AG04450 (cell line): ENCODE data around the gene FAM168A. TPM values are rescaled to one million over a fixed set of nuclear protein-coding genes. Genes with fewer than 3 reads are reported as not detected.

ENCODE experiments used
- CTCF ChIA-PET: fragments of 300-600, 350-600 bp; formaldehyde crosslinking; extraction: SDS; loops from one replicate; lab custom pipeline; 2022; ENCODE audit warnings: antibody characterized with exemption, inconsistent platforms; lab: Charles Lee
- POLR2A ChIA-PET: fragments of 350-600 bp; formaldehyde crosslinking; extraction: SDS; loops from one replicate; lab custom pipeline; 2021; ENCODE audit warnings: antibody characterized with exemption, inconsistent platforms; lab: Yijun Ruan, JAX
- DNase-seq: peaks from one replicate; pipeline ENCODE4 v3.0.0-alpha.2; 2011; ENCODE audit warnings: low read depth, low spot score
- H3K27ac ChIP-seq: one replicate; pipeline ENCODE4 v1.5.1; 2012; ENCODE audit warnings: low read depth, low read length, control low read depth
- H3K27me3 ChIP-seq: one replicate; pipeline ENCODE4 v1.6.0; 2012; ENCODE audit warnings: low read length; ENCODE audit not compliant: control insufficient read depth, insufficient read depth
- H3K4me3 ChIP-seq: 2 replicates; pipeline ENCODE4 v1.5.1; 2011; ENCODE audit warnings: mild to moderate bottlenecking, low read depth, low read length, control low read depth
- H3K9me3 ChIP-seq: 2 replicates; pipeline ENCODE4 v1.5.1; 2012; ENCODE audit warnings: low read length; ENCODE audit not compliant: control insufficient read depth, insufficient read depth
- polyA plus RNA-seq: library from polyadenylated mRNA; depleted of rRNA; stranded (reverse); fragments of >200 nt; gene quantifications from 2 replicates; pipeline ENCODE4 v1.2.3, GENCODE V29; 2011
- TF ChIP-seq, protein P1 (sequence below): IDR thresholded peaks from 2 replicates; pipeline ENCODE4 v1.5.1; 2011; ENCODE audit warnings: low read depth, low read length, control low read depth, inconsistent platforms

Gene FAM168A
- polyA plus RNA-seq, 1 experiment: 21.3 TPM

- ChIA-PET CTCF (interaction anchor here (0.6 to 7.3 kb wide), 3 partner anchors 8 to 634 kb away, joined by 3 to 74 read pairs (median 13); no protein-coding TSS in a partner anchor), POLR2A (interaction anchor here (1.0 kb wide), 1 partner anchor 13 kb away, joined by 3 read pairs; no protein-coding TSS in a partner anchor)
- Histone ChIP-seq H3K9me3 (no peaks in the 10 kb centered on the region), H3K27me3 (no peaks in the 10 kb centered on the region), H3K4me3 (no peak overlapping the region), H3K27ac (no peak overlapping the region)
- no peak for DNase-seq
- TF ChIP-seq, protein P1, sequence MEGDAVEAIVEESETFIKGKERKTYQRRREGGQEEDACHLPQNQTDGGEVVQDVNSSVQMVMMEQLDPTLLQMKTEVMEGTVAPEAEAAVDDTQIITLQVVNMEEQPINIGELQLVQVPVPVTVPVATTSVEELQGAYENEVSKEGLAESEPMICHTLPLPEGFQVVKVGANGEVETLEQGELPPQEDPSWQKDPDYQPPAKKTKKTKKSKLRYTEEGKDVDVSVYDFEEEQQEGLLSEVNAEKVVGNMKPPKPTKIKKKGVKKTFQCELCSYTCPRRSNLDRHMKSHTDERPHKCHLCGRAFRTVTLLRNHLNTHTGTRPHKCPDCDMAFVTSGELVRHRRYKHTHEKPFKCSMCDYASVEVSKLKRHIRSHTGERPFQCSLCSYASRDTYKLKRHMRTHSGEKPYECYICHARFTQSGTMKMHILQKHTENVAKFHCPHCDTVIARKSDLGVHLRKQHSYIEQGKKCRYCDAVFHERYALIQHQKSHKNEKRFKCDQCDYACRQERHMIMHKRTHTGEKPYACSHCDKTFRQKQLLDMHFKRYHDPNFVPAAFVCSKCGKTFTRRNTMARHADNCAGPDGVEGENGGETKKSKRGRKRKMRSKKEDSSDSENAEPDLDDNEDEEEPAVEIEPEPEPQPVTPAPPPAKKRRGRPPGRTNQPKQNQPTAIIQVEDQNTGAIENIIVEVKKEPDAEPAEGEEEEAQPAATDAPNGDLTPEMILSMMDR: no peak
Observed at GRCh38 chr11:73359341-73359740, 238.6 kb downstream of the FAM168A start.

DNA sequence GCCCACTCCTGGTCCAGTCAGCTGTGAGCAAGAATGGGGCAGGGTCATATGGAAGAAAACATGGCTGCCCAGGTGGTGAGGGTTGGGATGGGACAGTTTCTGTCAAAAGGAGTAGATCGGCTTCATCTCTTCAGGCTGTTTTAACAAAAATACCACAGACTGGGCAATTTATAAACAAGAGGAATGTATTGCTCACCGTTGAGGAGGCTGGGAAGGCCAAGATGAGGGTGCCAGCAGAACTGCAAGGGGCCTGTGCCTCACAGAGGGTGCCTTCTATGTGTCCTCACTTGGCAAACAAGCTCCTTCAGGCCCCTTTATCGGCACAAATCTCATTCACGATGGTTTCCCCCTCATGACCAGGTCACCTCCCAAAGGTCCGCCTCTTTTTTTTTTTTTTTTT lies 239.8 kb downstream of the FAM168A start:
- H3K27me3 ChIP-seq: no peaks in the 10 kb centered on the region
- TF ChIP-seq, protein P1: no peak
- ChIA-PET CTCF (interaction anchor here (0.5 to 2.2 kb wide), 6 partner anchors 21 to 322 kb away, joined by 3 to 7 read pairs (median 4); no protein-coding TSS in a partner anchor), POLR2A (no interaction called here)
- H3K4me3 ChIP-seq: no peak overlapping the region
- no peaks in the 10 kb centered on the region for H3K9me3 ChIP-seq
- no peak for DNase-seq
- no peak overlapping the region for H3K27ac ChIP-seq

DNA sequence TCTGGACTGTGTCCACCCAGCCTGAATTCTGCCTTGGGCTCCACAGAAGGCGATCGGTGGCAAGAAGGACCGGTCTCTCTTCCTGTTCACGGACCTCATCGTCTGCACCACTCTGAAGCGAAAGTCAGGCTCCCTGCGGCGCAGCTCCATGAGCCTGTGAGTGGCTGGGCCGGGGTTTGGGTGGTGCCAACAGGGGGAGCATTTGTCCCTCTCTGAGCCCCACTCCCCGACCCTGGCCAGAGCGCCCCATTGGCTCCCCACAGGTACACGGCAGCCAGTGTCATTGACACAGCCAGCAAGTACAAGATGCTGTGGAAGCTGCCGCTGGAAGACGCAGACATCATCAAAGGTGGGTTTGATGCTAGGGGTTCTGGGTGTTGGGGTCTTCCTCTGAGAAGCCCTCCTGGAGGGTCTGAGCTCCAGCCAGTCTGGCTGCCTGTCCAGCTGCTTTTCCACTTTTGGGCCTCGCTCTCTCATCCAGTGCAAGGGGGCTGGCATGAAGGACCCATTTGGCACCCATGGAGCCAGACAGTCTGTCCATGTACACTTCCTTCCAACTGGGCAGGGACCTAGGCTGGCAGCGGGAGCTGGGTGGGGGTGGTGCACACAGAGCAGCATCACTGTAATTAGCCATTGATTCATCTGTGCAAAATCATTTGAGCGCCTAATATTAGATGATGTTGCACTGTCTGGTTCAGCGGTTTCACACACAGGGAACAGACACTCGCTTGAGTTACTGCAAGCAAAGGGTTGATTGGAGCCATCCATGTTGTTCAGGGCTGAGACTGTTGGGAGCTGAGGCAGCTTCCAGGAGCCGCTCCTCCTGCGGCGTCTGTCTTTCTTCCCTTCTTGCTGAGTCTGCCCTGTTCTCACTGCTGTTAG lies 240.7 kb downstream of the FAM168A start:
- POLR2A ChIA-PET: interaction anchor here (1.8 kb wide), 1 partner anchor 19 kb away, joined by 4 read pairs; the partner anchor contains the start of gene RELT
- DNase-seq: no peak
- no peaks in the 10 kb centered on the region for H3K9me3 ChIP-seq
- H3K4me3 ChIP-seq: no peak overlapping the region
- CTCF ChIA-PET: interaction anchor here (1.1 to 2.2 kb wide), 4 partner anchors 20 to 304 kb away, joined by 3 to 7 read pairs (median 4); no protein-coding TSS in a partner anchor
- no peak overlapping the region for H3K27ac ChIP-seq
- no peaks in the 10 kb centered on the region for H3K27me3 ChIP-seq
- TF ChIP-seq, protein P1: no peak

DNA sequence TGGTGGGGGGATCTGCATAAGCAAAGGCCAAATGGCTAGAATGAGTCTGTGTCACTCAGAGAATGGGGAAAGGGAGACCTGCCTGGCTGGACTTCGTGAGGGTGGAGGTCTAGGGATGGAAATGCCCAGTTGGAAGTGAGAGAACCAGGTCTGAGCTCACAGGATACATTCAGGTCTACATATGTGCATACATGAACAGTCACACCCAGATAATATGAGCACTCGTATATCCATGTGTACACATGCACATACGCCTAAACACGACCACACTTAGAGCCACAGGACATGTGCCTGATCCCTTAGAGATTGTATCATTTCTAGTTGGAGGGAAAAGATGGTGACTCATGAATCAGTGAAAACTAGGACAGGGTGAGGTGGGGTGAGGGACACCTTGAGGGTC lies 242.8 kb downstream of the FAM168A start:
- Histone ChIP-seq H3K9me3 (no peaks in the 10 kb centered on the region), H3K27me3 (no peaks in the 10 kb centered on the region), H3K27ac (no peak overlapping the region), H3K4me3 (no peak overlapping the region)
- ChIA-PET POLR2A (no interaction called here), CTCF (interaction anchor here (0.8 to 1.3 kb wide), 3 partner anchors 48 to 305 kb away, joined by 3 read pairs; no protein-coding TSS in a partner anchor)
- TF ChIP-seq, protein P1: no peak
- no peak for DNase-seq

GRCh38 chr11:73353422-73353821 lies 244.5 kb downstream of the FAM168A start:
- Histone ChIP-seq H3K27me3 (no peaks in the 10 kb centered on the region), H3K4me3 (no peak overlapping the region), H3K27ac (no peak overlapping the region), H3K9me3 (no peaks in the 10 kb centered on the region)
- no peak for DNase-seq
- TF ChIP-seq, protein P1: no peak
- CTCF ChIA-PET: interaction anchor here (0.8 kb wide), 1 partner anchor 420 kb away, joined by 3 read pairs; no protein-coding TSS in a partner anchor
- POLR2A ChIA-PET: no interaction called here
